Endothelial cell of umbilical vein (primary cell): Measurements from ENCODE around the gene PAXX. TPM values are rescaled to one million over a fixed set of nuclear protein-coding genes. Genes with fewer than 3 reads are reported as not detected.
A peak's percentile ranks its signal among the peaks of the same experiment; 100 is the strongest.

ENCODE experiments used
- BruUV-seq: library from RNA; stranded (reverse); fragments of 400-500 nt; replicated peaks from 2 replicates; lab custom pipeline; 2021; lab: Mats Ljungman, UMichigan
- CTCF ChIA-PET: fragments of 300-600, 350-600 bp; sonication (Branson Sonifier 250); formaldehyde crosslinking; loops from one replicate; lab custom pipeline; 2021; ENCODE audit warnings: antibody characterized with exemption, inconsistent platforms; lab: Charles Lee
- POLR2A ChIA-PET: fragments of 300-600, 350-600 bp; sonication (Branson Sonifier 250); formaldehyde crosslinking; loops from one replicate; lab custom pipeline; 2021; ENCODE audit warnings: antibody characterized with exemption, inconsistent platforms; lab: Charles Lee
- DNase-seq: peaks from one replicate; pipeline ENCODE4 v3.0.0-alpha.2; 2011; ENCODE audit warnings: low read depth, low spot score
- FAIRE-seq: peaks from 2 replicates; lab custom pipeline; 2011; peaks lifted over from hg19 to GRCh38; lab: Jason Lieb, UNC
- H2AFZ ChIP-seq: 2 replicates; pipeline ENCODE4 v1.6.0; 2012; ENCODE audit warnings: low read depth, low read length, control low read depth, inconsistent platforms
- H3K27ac ChIP-seq: 2 replicates; pipeline ENCODE4 v1.5.1; 2011; ENCODE audit warnings: low read depth, mild to moderate bottlenecking, control low read depth, low read length, moderate library complexity; ENCODE audit not compliant: insufficient read depth
- H3K27me3 ChIP-seq, 2 experiments: 2 replicates each; pipeline versions ENCODE4 v1.6.0 to v1.6.1; 2011; ENCODE audit warnings: low read length in 2 of 2, mixed read lengths in 1 of 2; ENCODE audit not compliant: control insufficient read depth in 2 of 2, insufficient read depth in 2 of 2
- H3K36me3 ChIP-seq, 2 experiments: 2 replicates in 1 of 2; 3 replicates in 1 of 2; pipeline ENCODE4 v1.5.1; 2011; ENCODE audit warnings: low read length in 2 of 2, mild to moderate bottlenecking in 1 of 2, moderate library complexity in 1 of 2; ENCODE audit not compliant: control insufficient read depth in 2 of 2, insufficient read depth in 2 of 2; ENCODE audit errors: extremely low read depth in 1 of 2
- H3K4me1 ChIP-seq: 3 replicates; pipeline ENCODE4 v1.5.1; 2011; ENCODE audit warnings: mild to moderate bottlenecking, low read length; ENCODE audit not compliant: control insufficient read depth, insufficient read depth; ENCODE audit errors: extremely low read depth
- H3K4me2 ChIP-seq: 2 replicates; pipeline ENCODE4 v1.6.1; 2011; ENCODE audit warnings: low read length, control low read depth, mixed read lengths; ENCODE audit not compliant: insufficient read depth
- H3K4me3 ChIP-seq, 3 experiments: fragments of 200-600 bp in 1 of 3; sonication (generic), shearing (Covaris generic) in 1 of 3; replicated peaks in 1 of 3; 2 replicates each; pipeline ENCODE4 v1.5.1; 2011 to 2016; ENCODE audit warnings: control low read depth in 3 of 3, low read length in 3 of 3, mild to moderate bottlenecking in 2 of 3, inconsistent platforms in 1 of 3, low read depth in 1 of 3, moderate library complexity in 1 of 3; ENCODE audit not compliant: insufficient read depth in 1 of 3
- H3K79me2 ChIP-seq: 2 replicates; pipeline ENCODE4 v1.6.0; 2012; ENCODE audit warnings: low read length, inconsistent platforms; ENCODE audit not compliant: control insufficient read depth, insufficient read depth
- H3K9ac ChIP-seq: replicated peaks from 2 replicates; pipeline ENCODE3; 2011; ENCODE audit warnings: low read length, control low read depth; ENCODE audit not compliant: insufficient read depth; ENCODE audit errors: extremely low read depth
- H3K9me1 ChIP-seq: replicated peaks from 3 replicates; pipeline ENCODE4 v1.6.0; 2011; ENCODE audit warnings: mild to moderate bottlenecking, low read length; ENCODE audit not compliant: control insufficient read depth, insufficient read depth; ENCODE audit errors: extremely low read depth
- H3K9me3 ChIP-seq: replicated peaks from 2 replicates; pipeline ENCODE4 v1.5.1; 2012; ENCODE audit warnings: low read length, inconsistent platforms; ENCODE audit not compliant: control insufficient read depth, insufficient read depth
- H4K20me1 ChIP-seq: replicated peaks from 2 replicates; pipeline ENCODE3; 2011; ENCODE audit warnings: mild to moderate bottlenecking, low read length; ENCODE audit not compliant: control insufficient read depth, insufficient read depth; ENCODE audit errors: extremely low read depth
- FOS ChIP-seq: IDR thresholded peaks from 2 replicates; pipeline ENCODE4 v1.6.1; 2011; ENCODE audit warnings: mild to moderate bottlenecking, low read length, moderate library complexity, borderline replicate concordance; ENCODE audit not compliant: insufficient read depth
- JUN ChIP-seq: IDR thresholded peaks from 2 replicates; pipeline ENCODE4 v1.6.1; 2011; ENCODE audit warnings: borderline replicate concordance, low read depth; ENCODE audit not compliant: insufficient read length, insufficient read depth
- POLR2A ChIP-seq: IDR thresholded peaks from 2 replicates; pipeline ENCODE4 v1.6.1; 2012; ENCODE audit warnings: low read depth, mild to moderate bottlenecking, control low read depth, low read length
- POLR2AphosphoS5 ChIP-seq: IDR thresholded peaks from 2 replicates; pipeline ENCODE4 v1.6.1; 2012; ENCODE audit warnings: low read depth, mild to moderate bottlenecking, control low read depth, low read length, moderate library complexity; ENCODE audit not compliant: insufficient read depth
- dilution Hi-C: fragments of 300-500 bp; cut with MboI; formaldehyde crosslinking; loops from one replicate; pipeline ENCODE4 v1.15.0; 2019; ENCODE audit warnings: low sequenced_read_pairs; ENCODE audit not compliant: extremely low pct_ligation_motif_present
- intact Hi-C: fragments of 100-400 bp; cut with micrococcal nuclease; formaldehyde crosslinking; loops from one replicate; pipeline ENCODE4 v1.10.0; 2022
- polyA plus RNA-seq, 4 experiments: library from polyadenylated mRNA; depleted of rRNA in 3 of 4; stranded (reverse) in 3 of 4; unstranded in 1 of 4; fragments of >200 nt; gene quantifications; 2 replicates each; pipeline versions ENCODE4 v1.2.1 to v1.2.3, GENCODE V29; 2011 to 2012; ENCODE audit warnings: missing spikeins in 1 of 4
- total RNA-seq: library from RNA; stranded (reverse); gene quantifications from 2 replicates; pipeline ENCODE4 v1.2.3, GENCODE V29; 2021
- TF ChIP-seq, protein P1 (sequence below), 2 donors: IDR thresholded peaks; 1 replicate in 1 of 2; 2 replicates in 1 of 2; pipeline ENCODE4 v1.5.1; 2011; ENCODE audit warnings: low read length in 2 of 2, mild to moderate bottlenecking in 2 of 2, moderate library complexity in 2 of 2, control low read depth in 1 of 2, inconsistent platforms in 1 of 2, low read depth in 1 of 2; ENCODE audit not compliant: insufficient read depth in 1 of 2; ENCODE audit errors: extremely low read depth in 1 of 2
- TF ChIP-seq, protein P2 (sequence below): IDR thresholded peaks from 2 replicates; pipeline ENCODE4 v1.6.1; 2011; ENCODE audit not compliant: insufficient read depth, insufficient read length

The PAXX gene
- total and polyA plus RNA-seq, 2 donors (not counting 3 experiments of a cell fraction or from before 2014, with no cell fraction given): 34.0 to 35.0 TPM

DNA sequence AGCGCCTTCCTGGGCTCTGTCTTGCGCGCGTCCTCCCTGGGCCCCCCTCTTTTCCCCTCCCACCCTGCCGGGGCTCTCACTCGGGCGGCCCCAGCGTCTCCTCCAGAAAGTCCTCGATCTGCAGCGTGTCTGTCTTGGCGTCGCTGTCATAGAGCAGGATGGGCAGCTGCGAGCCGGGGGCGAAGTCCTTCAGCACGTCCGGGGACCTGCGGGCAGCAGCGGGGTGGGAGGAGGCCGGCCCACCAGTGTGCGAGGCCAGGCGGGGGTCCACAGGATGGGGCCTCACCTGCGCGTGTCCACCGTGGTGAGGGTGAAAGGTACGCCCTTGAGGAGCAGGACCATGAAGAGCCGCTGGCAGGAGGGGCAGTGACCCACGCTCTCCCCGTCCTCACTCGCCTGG is 3.1 kb downstream of the PAXX start:
- POLR2A ChIA-PET: no interaction called here
- no peaks in the 10 kb centered on the region for H3K36me3 ChIP-seq
- no peak overlapping the region for H3K9ac ChIP-seq
- H3K4me3 ChIP-seq: no peak overlapping the region
- no peaks in the 10 kb centered on the region for H4K20me1 ChIP-seq
- H3K27ac ChIP-seq: no peak overlapping the region
- H3K4me1 ChIP-seq: peaks cover 32% of the 10 kb centered on the region
- TF ChIP-seq JUN: no peak
- TF ChIP-seq, protein P1, sequence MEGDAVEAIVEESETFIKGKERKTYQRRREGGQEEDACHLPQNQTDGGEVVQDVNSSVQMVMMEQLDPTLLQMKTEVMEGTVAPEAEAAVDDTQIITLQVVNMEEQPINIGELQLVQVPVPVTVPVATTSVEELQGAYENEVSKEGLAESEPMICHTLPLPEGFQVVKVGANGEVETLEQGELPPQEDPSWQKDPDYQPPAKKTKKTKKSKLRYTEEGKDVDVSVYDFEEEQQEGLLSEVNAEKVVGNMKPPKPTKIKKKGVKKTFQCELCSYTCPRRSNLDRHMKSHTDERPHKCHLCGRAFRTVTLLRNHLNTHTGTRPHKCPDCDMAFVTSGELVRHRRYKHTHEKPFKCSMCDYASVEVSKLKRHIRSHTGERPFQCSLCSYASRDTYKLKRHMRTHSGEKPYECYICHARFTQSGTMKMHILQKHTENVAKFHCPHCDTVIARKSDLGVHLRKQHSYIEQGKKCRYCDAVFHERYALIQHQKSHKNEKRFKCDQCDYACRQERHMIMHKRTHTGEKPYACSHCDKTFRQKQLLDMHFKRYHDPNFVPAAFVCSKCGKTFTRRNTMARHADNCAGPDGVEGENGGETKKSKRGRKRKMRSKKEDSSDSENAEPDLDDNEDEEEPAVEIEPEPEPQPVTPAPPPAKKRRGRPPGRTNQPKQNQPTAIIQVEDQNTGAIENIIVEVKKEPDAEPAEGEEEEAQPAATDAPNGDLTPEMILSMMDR (IDR thresholded peaks at IDR 0.05; ENCODE audit: extremely low read depth in 1 of 2, insufficient read depth in 1 of 2, low read depth in 1 of 2, low read length in 2 of 2): no peak
- TF ChIP-seq, protein P2, sequence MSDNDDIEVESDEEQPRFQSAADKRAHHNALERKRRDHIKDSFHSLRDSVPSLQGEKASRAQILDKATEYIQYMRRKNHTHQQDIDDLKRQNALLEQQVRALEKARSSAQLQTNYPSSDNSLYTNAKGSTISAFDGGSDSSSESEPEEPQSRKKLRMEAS: no peak
- BruUV-seq: no TSS peak
- dilution Hi-C loops (no loop called here), intact Hi-C loops (loop anchor here (5.0 kb wide), 1 partner anchor 153 kb away; the partner anchor contains the start of gene AJM1)
- DNase-seq (no peak), FAIRE-seq (no peak)
- peaks cover 9% of the 10 kb centered on the region for H3K79me2 ChIP-seq
- H3K9me3 ChIP-seq: no peaks in the 10 kb centered on the region
- no peak overlapping the region for H2AFZ ChIP-seq
- no peak overlapping the region for H3K4me2 ChIP-seq
- no peaks in the 10 kb centered on the region for H3K9me1 ChIP-seq
- CTCF ChIA-PET: interaction anchor here (0.5 to 1.9 kb wide), 6 partner anchors 34 to 109 kb away, joined by 3 to 16 read pairs (median 6); partner anchors contain the start of gene TRAF2
- no peaks in the 10 kb centered on the region for H3K27me3 ChIP-seq

- H3K27ac ChIP-seq: no peak overlapping the region
- H4K20me1 ChIP-seq: no peaks in the 10 kb centered on the region
- H3K4me2 ChIP-seq: no peak overlapping the region
- H3K4me1 ChIP-seq: peaks cover 32% of the 10 kb centered on the region
- no peaks in the 10 kb centered on the region for H3K9me1 ChIP-seq
- no peak overlapping the region for H3K9ac ChIP-seq
- FAIRE-seq: peak; percentile 37
- ChIA-PET CTCF (interaction anchor here (0.5 to 1.9 kb wide), 7 partner anchors 15 to 110 kb away, joined by 3 to 16 read pairs (median 4); partner anchors contain the start of gene TRAF2), POLR2A (no interaction called here)
- no peak overlapping the region for H3K4me3 ChIP-seq
- intact Hi-C loops (loop anchor here (5.0 kb wide), 1 partner anchor 154 kb away; the partner anchor contains the start of gene AJM1), dilution Hi-C loops (no loop called here)
- H3K79me2 ChIP-seq: peaks cover 9% of the 10 kb centered on the region
- no peak overlapping the region for H2AFZ ChIP-seq
- TF ChIP-seq POLR2AphosphoS5: no peak
- TF ChIP-seq, protein P2: no peak
- peak; percentile 28 for TF ChIP-seq POLR2A
- no peak for TF ChIP-seq FOS
- TF ChIP-seq, protein P1 (IDR thresholded peaks at IDR 0.05; ENCODE audit: extremely low read depth in 1 of 2, insufficient read depth in 1 of 2, low read depth in 1 of 2, low read length in 2 of 2): no peak
- H3K36me3 ChIP-seq: no peaks in the 10 kb centered on the region
- no peaks in the 10 kb centered on the region for H3K9me3 ChIP-seq
- no peaks in the 10 kb centered on the region for H3K27me3 ChIP-seq
- DNase-seq: peak; percentile 13
- BruUV-seq: no TSS peak
Observed at GRCh38 chr9:136995772-136996311, 3.6 kb downstream of the PAXX start.
